GM18511 (cell line): Measurements from ENCODE around the gene ALK.

ENCODE experiments used
- ATAC-seq: cut with Tn5 transposase; IDR thresholded peaks from one replicate; pipeline ENCODE4 v1.9.1; 2021; ENCODE audit warnings: mild to moderate bottlenecking, moderate library complexity; ENCODE audit not compliant: unreplicated experiment

The ALK gene

GRCh38 chr2:29191817-29192216, 729.6 kb downstream of the ALK start:
- ATAC-seq = no peak

- ATAC-seq = no peak
These were observed 732.3 kb downstream of the ALK start for GRCh38 chr2:29189052-29189451.

- ATAC-seq = no peak
These were observed 733.5 kb downstream of the ALK start for GRCh38 chr2:29187926-29188325.

GRCh38 chr2:29186817-29187216, 734.6 kb downstream of the ALK start:
- no peak for ATAC-seq

- no peak for ATAC-seq
These were observed 736.9 kb downstream of the ALK start for GRCh38 chr2:29184531-29184930.

- ATAC-seq = no peak
These were observed 738.5 kb downstream of the ALK start for GRCh38 chr2:29182920-29183319.

- ATAC-seq = no peak
These were observed 739.1 kb downstream of the ALK start for GRCh38 chr2:29182334-29182733.

- ATAC-seq = no peak
These were observed 746.0 kb downstream of the ALK start for GRCh38 chr2:29175338-29175737.

- no peak for ATAC-seq
These were observed 746.4 kb downstream of the ALK start for GRCh38 chr2:29174937-29175336.

- ATAC-seq = no peak
These were observed 754.9 kb downstream of the ALK start for GRCh38 chr2:29166242-29167039.

- ATAC-seq = no peak
These were observed 755.8 kb downstream of the ALK start for GRCh38 chr2:29165362-29166241.

- ATAC-seq = no peak
These were observed 757.1 kb downstream of the ALK start for GRCh38 chr2:29164091-29164846.

GRCh38 chr2:29162204-29162928, 759.0 kb downstream of the ALK start:
- no peak for ATAC-seq

GRCh38 chr2:29160184-29160583, 761.2 kb downstream of the ALK start:
- ATAC-seq = no peak

- no peak for ATAC-seq
These were observed 762.3 kb downstream of the ALK start for GRCh38 chr2:29159125-29159524.

- no peak for ATAC-seq
These were observed 764.3 kb downstream of the ALK start for GRCh38 chr2:29157131-29157530.

GRCh38 chr2:29155578-29155977, 765.8 kb downstream of the ALK start:
- no peak for ATAC-seq

- ATAC-seq = no peak
These were observed 766.8 kb downstream of the ALK start for GRCh38 chr2:29154610-29155009.

GRCh38 chr2:29147963-29148362, 773.4 kb downstream of the ALK start:
- no peak for ATAC-seq

GRCh38 chr2:29146197-29146596, 775.2 kb downstream of the ALK start:
- no peak for ATAC-seq

- no peak for ATAC-seq
These were observed 777.7 kb downstream of the ALK start for GRCh38 chr2:29143657-29144056.
